Sigmoid colon (tissue), 7 donors: ENCODE data around the gene NHERF2. TPM values are rescaled to one million over a fixed set of nuclear protein-coding genes. Genes with fewer than 3 reads are reported as not detected.

ENCODE experiments used
- DNase-seq: peaks from one replicate; pipeline ENCODE4 v3.0.0-alpha.2; 2019
- H3K27ac ChIP-seq, 4 donors: fragments of 200-600 bp; sonication (generic); one replicate each; pipeline ENCODE4 v1.5.1; 2016 to 2019; ENCODE audit warnings: mild to moderate bottlenecking in 1 of 4
- H3K27me3 ChIP-seq, 3 donors: fragments of 200-600 bp; sonication (generic); one replicate each; pipeline ENCODE4 v1.5.1; 2019; ENCODE audit warnings: mild to moderate bottlenecking in 1 of 3
- H3K36me3 ChIP-seq, 4 donors: fragments of 200-600 bp; sonication (generic); one replicate each; pipeline ENCODE4 v1.5.1; 2016 to 2019
- H3K4me1 ChIP-seq, 4 donors: fragments of 200-600 bp; sonication (generic); one replicate each; pipeline ENCODE4 v1.5.1; 2017 to 2019
- H3K4me3 ChIP-seq, 4 donors: fragments of 200-600 bp; sonication (generic); one replicate each; pipeline ENCODE4 v1.5.1; 2017 to 2019; ENCODE audit warnings: mild to moderate bottlenecking in 2 of 4, moderate library complexity in 1 of 4
- H3K9me3 ChIP-seq, 4 donors: fragments of 200-600 bp in 3 of 4; sonication (generic) in 3 of 4; one replicate each; pipeline versions ENCODE4 v1.5.1 to v1.6.1; 2013 to 2019
- EP300 ChIP-seq, 4 donors: sonication (generic); formaldehyde crosslinking; IDR thresholded peaks; one replicate each; pipeline ENCODE4 v1.6.1; 2017; ENCODE audit warnings: antibody characterized with exemption in 4 of 4
- POLR2A ChIP-seq, 2 donors: fragments of 450-650 bp; IDR thresholded peaks; one replicate each; pipeline ENCODE4 v1.6.1; 2016; ENCODE audit warnings: antibody characterized with exemption in 2 of 2, mild to moderate bottlenecking in 2 of 2, moderate library complexity in 2 of 2
- POLR2AphosphoS5 ChIP-seq, 4 donors: sonication (generic); formaldehyde crosslinking; IDR thresholded peaks; one replicate each; pipeline ENCODE4 v1.6.1; 2017; ENCODE audit warnings: antibody characterized with exemption in 4 of 4
- WGBS, 2 donors: extraction: QIAGEN DNeasy Blood & Tissue Kit; methylation state at CpG; one replicate each; pipeline ENCODE4 v1.1.7; 2013; 5-methylcytosine and 5-hydroxymethylcytosine counted together
- intact Hi-C: fragments of 100-400 bp; cut with DNase I; formaldehyde crosslinking; loops from one replicate; pipeline ENCODE4 v1.15.1; 2023
- polyA plus RNA-seq, 3 donors: library from polyadenylated mRNA; stranded (reverse); fragments of 200-250 nt; gene quantifications; one replicate each; pipeline ENCODE4 v1.2.3, GENCODE V29; 2013
- total RNA-seq, 4 donors: library from RNA; depleted of rRNA; stranded (reverse); fragments of >200 nt; gene quantifications; one replicate each; pipeline ENCODE4 v1.1.0, GENCODE V29; 2016
- TF ChIP-seq, protein P1 (sequence below), 4 experiments: fragments of 450-650 bp in 3 of 4; fragments of 200-600 bp in 1 of 4; IDR thresholded peaks; one replicate each; pipeline ENCODE4 v1.5.1; 2016 to 2019; ENCODE audit warnings: antibody characterized with exemption in 4 of 4, mild to moderate bottlenecking in 3 of 4, moderate library complexity in 2 of 4
- donor health status: healthy with polysubstance abuse.
- donor health status: Bipolar disorder and iron deficiency.
- donor health status: healthy.

The NHERF2 gene
- total and polyA plus RNA-seq, 7 donors: 23.5 to 105 (median 46.7) TPM

DNA sequence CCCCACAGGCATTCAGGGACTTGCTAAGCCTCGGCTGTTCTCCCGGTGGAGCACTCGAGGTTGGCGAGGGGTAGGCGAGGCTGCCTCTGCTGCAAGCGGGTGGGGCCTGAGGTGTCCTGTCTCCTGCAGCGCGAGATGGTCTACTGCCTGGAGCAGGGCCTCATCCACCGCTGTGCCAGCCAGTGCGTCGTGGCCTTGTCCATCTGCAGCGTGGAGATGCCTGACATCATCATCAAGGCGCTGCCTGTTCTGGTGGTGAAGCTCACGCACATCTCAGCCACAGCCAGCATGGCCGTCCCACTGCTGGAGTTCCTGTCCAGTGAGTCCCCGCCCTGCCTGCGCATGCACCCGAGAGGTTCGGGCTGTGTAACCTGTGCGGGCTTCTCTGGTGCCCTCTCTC, 47.4 kb downstream of the NHERF2 start:
- no peaks in the 10 kb centered on the region for H3K27me3 ChIP-seq
- TF ChIP-seq, protein P1, sequence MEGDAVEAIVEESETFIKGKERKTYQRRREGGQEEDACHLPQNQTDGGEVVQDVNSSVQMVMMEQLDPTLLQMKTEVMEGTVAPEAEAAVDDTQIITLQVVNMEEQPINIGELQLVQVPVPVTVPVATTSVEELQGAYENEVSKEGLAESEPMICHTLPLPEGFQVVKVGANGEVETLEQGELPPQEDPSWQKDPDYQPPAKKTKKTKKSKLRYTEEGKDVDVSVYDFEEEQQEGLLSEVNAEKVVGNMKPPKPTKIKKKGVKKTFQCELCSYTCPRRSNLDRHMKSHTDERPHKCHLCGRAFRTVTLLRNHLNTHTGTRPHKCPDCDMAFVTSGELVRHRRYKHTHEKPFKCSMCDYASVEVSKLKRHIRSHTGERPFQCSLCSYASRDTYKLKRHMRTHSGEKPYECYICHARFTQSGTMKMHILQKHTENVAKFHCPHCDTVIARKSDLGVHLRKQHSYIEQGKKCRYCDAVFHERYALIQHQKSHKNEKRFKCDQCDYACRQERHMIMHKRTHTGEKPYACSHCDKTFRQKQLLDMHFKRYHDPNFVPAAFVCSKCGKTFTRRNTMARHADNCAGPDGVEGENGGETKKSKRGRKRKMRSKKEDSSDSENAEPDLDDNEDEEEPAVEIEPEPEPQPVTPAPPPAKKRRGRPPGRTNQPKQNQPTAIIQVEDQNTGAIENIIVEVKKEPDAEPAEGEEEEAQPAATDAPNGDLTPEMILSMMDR (IDR thresholded peaks at IDR 0.05): no peak
- TF ChIP-seq POLR2A (IDR thresholded peaks at IDR 0.05): no peak
- no peak for TF ChIP-seq POLR2AphosphoS5 (IDR thresholded peaks at IDR 0.05)
- TF ChIP-seq EP300 (IDR thresholded peaks at IDR 0.05): no peak
- no peak overlapping the region for H3K4me3 ChIP-seq
- DNase-seq: no peak
- peaks cover 0 to 4% (median 0%) of the 10 kb centered on the region in 4 donors for H3K4me1 ChIP-seq
- intact Hi-C loops: no loop called here
- 93 to 96% methylated on average over 20 of the region's 20 CpGs for WGBS, 2 donors
- H3K9me3 ChIP-seq: no peaks in the 10 kb centered on the region
- H3K36me3 ChIP-seq: peaks cover 41 to 94% (median 55%) of the 10 kb centered on the region in 4 donors
- no peak overlapping the region for H3K27ac ChIP-seq

DNA sequence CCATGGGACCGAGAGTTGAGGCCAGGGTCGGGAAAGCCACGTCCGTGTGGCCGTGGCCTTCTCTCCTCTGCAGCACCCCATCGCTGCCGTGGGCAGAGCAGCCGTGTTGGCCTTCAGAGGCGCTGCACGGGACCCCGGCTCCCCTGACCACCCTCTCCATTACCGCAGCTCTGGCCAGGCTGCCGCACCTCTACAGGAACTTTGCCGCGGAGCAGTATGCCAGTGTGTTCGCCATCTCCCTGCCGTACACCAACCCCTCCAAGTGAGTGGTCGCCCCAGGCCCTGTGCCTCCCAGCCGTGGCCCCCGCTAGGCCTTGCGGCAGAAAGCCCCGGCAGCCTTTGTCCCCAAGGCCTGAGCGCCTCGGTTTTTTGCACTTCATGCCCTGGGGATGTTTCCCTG, 48.9 kb downstream of the NHERF2 start:
- DNase-seq: no peak
- intact Hi-C loops: no loop called here
- TF ChIP-seq, protein P1 (IDR thresholded peaks at IDR 0.05): no peak
- TF ChIP-seq EP300 (IDR thresholded peaks at IDR 0.05): no peak
- TF ChIP-seq POLR2A (IDR thresholded peaks at IDR 0.05): no peak
- no peak for TF ChIP-seq POLR2AphosphoS5 (IDR thresholded peaks at IDR 0.05)
- peaks cover 47 to 96% (median 60%) of the 10 kb centered on the region in 4 donors for H3K36me3 ChIP-seq
- WGBS, 2 donors: 95 to 96% methylated on average over 24 of the region's 24 CpGs
- peaks cover 0 to 4% (median 0%) of the 10 kb centered on the region in 4 donors for H3K4me1 ChIP-seq
- H3K9me3 ChIP-seq: no peaks in the 10 kb centered on the region
- H3K27ac ChIP-seq: no peak overlapping the region
- H3K4me3 ChIP-seq: no peak overlapping the region
- H3K27me3 ChIP-seq: no peaks in the 10 kb centered on the region

DNA sequence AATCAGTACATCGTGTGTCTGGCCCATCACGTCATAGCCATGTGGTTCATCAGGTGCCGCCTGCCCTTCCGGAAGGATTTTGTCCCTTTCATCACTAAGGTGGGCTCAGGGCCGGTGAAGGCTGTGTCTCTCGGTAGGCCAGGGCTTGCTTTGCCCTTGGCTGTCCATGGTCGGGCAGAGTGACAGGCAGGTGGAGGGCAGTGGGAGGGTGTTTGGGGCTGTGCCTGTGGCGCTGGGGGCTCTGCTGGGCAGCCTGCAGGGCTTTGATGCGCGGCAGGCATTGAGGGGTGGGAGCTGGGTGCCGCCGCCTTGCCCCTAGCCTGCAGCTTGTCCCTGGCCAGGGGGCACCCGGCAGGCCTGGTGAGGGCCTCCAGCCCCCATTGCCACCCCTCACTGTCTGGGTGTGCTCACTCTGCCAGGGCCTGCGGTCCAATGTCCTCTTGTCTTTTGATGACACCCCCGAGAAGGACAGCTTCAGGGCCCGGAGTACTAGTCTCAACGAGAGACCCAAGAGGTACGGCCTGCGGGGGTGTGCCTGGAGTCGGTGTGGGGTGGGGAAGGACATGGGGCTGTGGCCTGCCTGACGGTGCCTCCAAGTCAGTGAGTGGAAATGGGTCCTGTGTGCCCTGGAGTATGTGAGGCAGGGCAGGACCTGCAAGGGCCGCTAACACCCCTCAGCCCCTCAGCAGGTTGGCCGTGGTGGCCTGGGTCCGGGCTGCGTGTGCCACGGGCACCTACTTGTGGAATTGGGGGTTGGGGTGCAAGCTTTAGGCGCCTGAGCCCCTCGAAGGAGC, 49.6 kb downstream of the NHERF2 start:
- H3K4me3 ChIP-seq: no peak overlapping the region
- no peak for TF ChIP-seq POLR2A (IDR thresholded peaks at IDR 0.05)
- no peak overlapping the region for H3K27ac ChIP-seq
- H3K36me3 ChIP-seq: peaks cover 45 to 93% (median 61%) of the 10 kb centered on the region in 4 donors
- DNase-seq: no peak
- no peaks in the 10 kb centered on the region for H3K27me3 ChIP-seq
- peaks cover 0 to 4% (median 0%) of the 10 kb centered on the region in 4 donors for H3K4me1 ChIP-seq
- intact Hi-C loops: no loop called here
- H3K9me3 ChIP-seq: no peaks in the 10 kb centered on the region
- 94 to 95% methylated on average over 28 of the region's 28 CpGs for WGBS, 2 donors

DNA sequence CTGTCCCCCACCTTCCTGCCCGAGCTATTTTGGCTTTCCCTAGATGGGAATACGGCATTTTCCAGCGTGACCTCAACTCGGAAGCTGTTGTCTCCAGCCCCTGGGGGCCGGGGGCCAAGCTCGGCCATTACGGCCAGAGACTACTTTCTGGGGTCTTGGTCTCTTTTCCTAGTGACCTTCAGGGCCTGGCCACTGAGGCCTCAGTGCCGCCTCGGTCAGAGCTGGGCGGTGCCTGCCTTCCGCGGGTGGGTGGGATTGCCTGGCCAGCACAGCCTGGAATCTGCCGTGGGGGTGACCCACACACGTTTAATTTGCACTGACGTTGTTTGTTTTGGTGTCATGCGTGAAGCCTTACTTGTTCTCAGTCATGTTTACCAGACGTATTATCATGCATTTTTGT, 50.3 kb downstream of the NHERF2 start:
- 94% methylated on average over 17 of the region's 17 CpGs for WGBS, 2 donors
- peaks cover 45 to 93% (median 64%) of the 10 kb centered on the region in 4 donors for H3K36me3 ChIP-seq
- no peak for DNase-seq
- TF ChIP-seq, protein P1 (IDR thresholded peaks at IDR 0.05): no peak
- no peak for TF ChIP-seq EP300 (IDR thresholded peaks at IDR 0.05)
- no peak for TF ChIP-seq POLR2AphosphoS5 (IDR thresholded peaks at IDR 0.05)
- H3K27ac ChIP-seq: no peak overlapping the region
- no peaks in the 10 kb centered on the region for H3K9me3 ChIP-seq
- intact Hi-C loops: no loop called here
- peaks cover 0 to 10% (median 2%) of the 10 kb centered on the region in 4 donors for H3K4me1 ChIP-seq
- H3K4me3 ChIP-seq: no peak overlapping the region
- no peaks in the 10 kb centered on the region for H3K27me3 ChIP-seq

DNA sequence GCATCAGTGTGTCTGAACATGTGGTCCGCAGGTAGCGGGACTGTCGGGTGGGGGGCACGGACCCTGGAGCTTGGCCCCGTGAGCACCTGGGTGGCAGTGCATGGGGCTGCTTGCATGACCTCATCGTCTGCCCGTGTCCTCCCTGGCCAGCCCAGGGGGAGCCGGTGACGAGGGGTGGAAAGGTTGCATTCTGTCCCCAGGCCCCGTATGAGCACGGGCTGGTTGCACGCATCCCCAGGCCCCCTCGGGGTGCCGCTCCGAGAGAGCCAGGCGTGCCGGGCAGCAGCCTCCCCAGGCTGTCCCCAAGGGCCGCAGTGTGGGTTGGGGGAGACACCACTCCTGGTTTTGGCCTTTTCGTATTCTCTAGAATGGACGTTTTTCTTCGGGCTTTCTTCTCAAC, 51.0 kb downstream of the NHERF2 start:
- peaks cover 41 to 93% (median 62%) of the 10 kb centered on the region in 4 donors for H3K36me3 ChIP-seq
- TF ChIP-seq EP300 (IDR thresholded peaks at IDR 0.05): no peak
- TF ChIP-seq, protein P1 (IDR thresholded peaks at IDR 0.05): no peak
- TF ChIP-seq POLR2A (IDR thresholded peaks at IDR 0.05): no peak
- no peak for TF ChIP-seq POLR2AphosphoS5 (IDR thresholded peaks at IDR 0.05)

More for the DNA sequence above, 51.0 kb downstream of the NHERF2 start:
- Histone ChIP-seq H3K27me3 (no peaks in the 10 kb centered on the region), H3K4me3 (no peak overlapping the region), H3K9me3 (no peaks in the 10 kb centered on the region), H3K27ac (no peak overlapping the region), H3K4me1 (peaks cover 0 to 17% (median 9%) of the 10 kb centered on the region in 4 donors)
- no peak for DNase-seq
- 96% methylated on average over 21 of the region's 21 CpGs for WGBS, 2 donors
- intact Hi-C loops: no loop called here
